RWPE1 (cell line): ENCODE data around the gene WDPCP.

Experiments used
- CTCF ChIA-PET: fragments of 350-600 bp; sonication (Branson Sonifier 250); formaldehyde crosslinking; extraction: SDS; loops from one replicate; lab custom pipeline; 2021; lab: Yijun Ruan, JAX
- POLR2A ChIA-PET: fragments of 400-600 bp; formaldehyde crosslinking; extraction: SDS; loops from one replicate; lab custom pipeline; 2020; ENCODE audit warnings: antibody characterized with exemption; ENCODE audit not compliant: low non-redundant PET; lab: Yijun Ruan, JAX
- DNase-seq: peaks from one replicate; pipeline ENCODE4 v3.0.0; 2012; ENCODE audit warnings: low spot score
- H3K27ac ChIP-seq: fragments of 450-650 bp; 2 replicates; pipeline ENCODE4 v1.5.1; 2017
- TF ChIP-seq, protein P1 (sequence below): fragments of 450-650 bp; conservative IDR thresholded peaks from 2 replicates; pipeline ENCODE4 v1.5.1; 2017; ENCODE audit warnings: low read depth, mild to moderate bottlenecking

Gene WDPCP

GRCh38 chr2:63131196-63131595 lies 457.1 kb downstream of the WDPCP start:
- TF ChIP-seq, protein P1, sequence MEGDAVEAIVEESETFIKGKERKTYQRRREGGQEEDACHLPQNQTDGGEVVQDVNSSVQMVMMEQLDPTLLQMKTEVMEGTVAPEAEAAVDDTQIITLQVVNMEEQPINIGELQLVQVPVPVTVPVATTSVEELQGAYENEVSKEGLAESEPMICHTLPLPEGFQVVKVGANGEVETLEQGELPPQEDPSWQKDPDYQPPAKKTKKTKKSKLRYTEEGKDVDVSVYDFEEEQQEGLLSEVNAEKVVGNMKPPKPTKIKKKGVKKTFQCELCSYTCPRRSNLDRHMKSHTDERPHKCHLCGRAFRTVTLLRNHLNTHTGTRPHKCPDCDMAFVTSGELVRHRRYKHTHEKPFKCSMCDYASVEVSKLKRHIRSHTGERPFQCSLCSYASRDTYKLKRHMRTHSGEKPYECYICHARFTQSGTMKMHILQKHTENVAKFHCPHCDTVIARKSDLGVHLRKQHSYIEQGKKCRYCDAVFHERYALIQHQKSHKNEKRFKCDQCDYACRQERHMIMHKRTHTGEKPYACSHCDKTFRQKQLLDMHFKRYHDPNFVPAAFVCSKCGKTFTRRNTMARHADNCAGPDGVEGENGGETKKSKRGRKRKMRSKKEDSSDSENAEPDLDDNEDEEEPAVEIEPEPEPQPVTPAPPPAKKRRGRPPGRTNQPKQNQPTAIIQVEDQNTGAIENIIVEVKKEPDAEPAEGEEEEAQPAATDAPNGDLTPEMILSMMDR: no peak
- CTCF ChIA-PET: interaction anchor here (0.6 kb wide), 1 partner anchor 1001 kb away, joined by 4 read pairs; no protein-coding TSS in a partner anchor
- DNase-seq: no peak
- POLR2A ChIA-PET: no interaction called here
- no peak overlapping the region for H3K27ac ChIP-seq

DNA sequence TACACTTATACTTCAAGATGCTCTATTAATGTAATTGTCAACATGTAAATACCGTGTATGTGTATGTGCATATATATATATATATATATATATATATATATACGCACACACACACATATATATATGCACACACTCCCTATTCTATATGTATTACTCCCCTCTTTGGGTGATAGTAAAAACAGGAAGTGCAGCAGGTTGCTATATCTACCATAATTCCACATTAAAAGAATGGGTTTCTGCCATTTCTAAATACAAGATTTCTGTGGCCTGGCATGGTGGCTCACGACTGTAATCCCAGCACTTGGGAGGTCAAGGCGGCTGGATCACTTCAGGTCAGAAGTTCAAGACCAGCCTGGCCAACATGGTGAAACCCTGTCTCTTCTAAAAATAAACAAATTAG lies 460.7 kb downstream of the WDPCP start:
- H3K27ac ChIP-seq: no peak overlapping the region
- TF ChIP-seq, protein P1: no peak
- ChIA-PET POLR2A (no interaction called here), CTCF (no interaction called here)
- no peak for DNase-seq

DNA sequence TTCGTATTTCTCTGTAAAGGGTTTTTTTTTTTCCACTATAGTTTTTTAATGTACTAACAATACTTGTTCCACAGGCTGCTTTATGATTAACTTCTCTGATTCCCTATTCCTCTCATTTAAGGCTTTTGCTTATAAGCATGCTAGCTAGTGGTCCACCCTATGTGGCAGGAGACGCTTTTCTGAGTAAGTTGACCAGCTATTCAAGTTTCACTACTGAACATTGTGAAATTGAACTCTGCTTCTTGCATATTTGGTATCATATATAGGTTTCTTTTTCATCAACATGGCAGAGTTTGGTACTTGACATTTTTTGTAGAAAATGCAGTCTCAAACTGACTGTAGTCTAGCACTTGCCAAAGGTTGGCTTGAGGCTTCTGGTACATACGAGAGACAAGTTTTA lies 463.4 kb downstream of the WDPCP start:
- TF ChIP-seq, protein P1: no peak
- no peak overlapping the region for H3K27ac ChIP-seq
- DNase-seq: no peak
- CTCF ChIA-PET: interaction anchor here (0.6 kb wide), 1 partner anchor 18 kb away, joined by 3 read pairs; no protein-coding TSS in a partner anchor
- POLR2A ChIA-PET: no interaction called here

DNA sequence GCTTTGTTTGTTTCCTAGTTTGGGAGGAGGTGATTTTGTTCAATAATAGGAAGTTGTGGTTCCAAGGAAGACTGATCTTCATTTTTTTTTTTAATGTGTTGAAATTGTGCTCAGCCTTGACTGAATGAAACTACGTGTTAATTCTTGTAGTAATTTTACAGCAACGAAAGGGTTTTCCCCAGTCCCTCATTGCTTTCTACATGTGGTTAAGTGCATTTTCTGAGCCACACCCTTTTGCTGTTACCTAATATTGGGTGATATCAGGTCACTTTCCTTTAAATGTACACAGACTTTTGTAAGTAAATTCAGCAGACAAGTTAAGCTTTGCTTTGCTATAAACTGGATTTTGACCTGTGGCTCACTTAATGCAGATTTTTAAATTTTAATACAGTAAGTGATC lies 464.1 kb downstream of the WDPCP start:
- TF ChIP-seq, protein P1: no peak
- CTCF ChIA-PET: interaction anchor here (0.6 kb wide), 1 partner anchor 882 kb away, joined by 5 read pairs; no protein-coding TSS in a partner anchor
- H3K27ac ChIP-seq: no peak overlapping the region
- DNase-seq: peak; percentile 48
- POLR2A ChIA-PET: no interaction called here

- no peak overlapping the region for H3K27ac ChIP-seq
- no peak for DNase-seq
- TF ChIP-seq, protein P1: no peak
- ChIA-PET POLR2A (no interaction called here), CTCF (interaction anchor here (0.6 kb wide), 3 partner anchors 19 to 1441 kb away, joined by 3 read pairs; no protein-coding TSS in a partner anchor)
These were observed 465.4 kb downstream of the WDPCP start for GRCh38 chr2:63122921-63123320.

- ChIA-PET CTCF (interaction anchor here (0.6 kb wide), 1 partner anchor 72 kb away, joined by 3 read pairs; no protein-coding TSS in a partner anchor), POLR2A (no interaction called here)
- TF ChIP-seq, protein P1: no peak
- DNase-seq: no peak
- no peak overlapping the region for H3K27ac ChIP-seq
These were observed 467.0 kb downstream of the WDPCP start for GRCh38 chr2:63121055-63121834.
